NCI-H2196 treated with DMSO at 0.1 percent for 48 hours (cell line): ENCODE data around the gene UBE2QL1.
A peak's percentile ranks its signal among the peaks of the same experiment; 100 is the strongest.

Experiments used
- DNase-seq: peaks from one replicate; lab custom pipeline; 2025; ENCODE audit not compliant: unreplicated experiment; lab: John Stamatoyannopoulos, UW

The UBE2QL1 gene

DNA sequence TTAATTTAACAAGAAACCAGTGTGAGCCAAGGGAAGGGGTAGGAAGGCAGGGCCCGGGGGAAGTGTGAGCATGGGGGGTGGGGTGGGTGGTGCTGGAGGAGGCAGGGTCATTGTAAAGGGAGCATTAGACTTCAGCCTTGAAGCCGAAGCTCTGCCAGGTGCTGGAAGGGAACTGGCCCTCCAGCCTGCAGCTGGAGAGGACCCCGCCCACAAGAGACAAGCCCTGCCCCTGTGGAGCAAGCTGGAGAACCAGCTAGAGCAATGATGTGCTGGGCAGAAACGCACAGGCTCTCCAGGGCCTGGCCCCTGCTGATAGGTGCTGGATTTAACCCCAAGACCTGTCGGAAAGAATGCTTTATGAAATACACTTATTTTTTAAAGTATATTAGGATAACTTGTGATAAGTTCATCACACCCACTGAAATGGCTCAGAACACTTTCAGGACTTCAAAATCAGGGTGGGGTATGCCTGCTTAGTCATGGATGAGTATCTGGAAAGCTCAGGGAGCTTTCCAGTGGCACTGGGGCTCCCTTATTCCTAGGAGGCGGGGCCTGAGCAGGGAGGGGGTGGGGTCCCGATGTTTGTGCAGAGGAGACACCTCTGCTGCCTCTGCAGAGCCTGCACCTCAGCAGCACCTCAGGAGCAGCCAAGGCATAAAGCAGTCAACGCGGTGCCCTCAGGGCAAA is 27.1 kb downstream of the UBE2QL1 start:
- DNase-seq = peak; percentile 42

DNA sequence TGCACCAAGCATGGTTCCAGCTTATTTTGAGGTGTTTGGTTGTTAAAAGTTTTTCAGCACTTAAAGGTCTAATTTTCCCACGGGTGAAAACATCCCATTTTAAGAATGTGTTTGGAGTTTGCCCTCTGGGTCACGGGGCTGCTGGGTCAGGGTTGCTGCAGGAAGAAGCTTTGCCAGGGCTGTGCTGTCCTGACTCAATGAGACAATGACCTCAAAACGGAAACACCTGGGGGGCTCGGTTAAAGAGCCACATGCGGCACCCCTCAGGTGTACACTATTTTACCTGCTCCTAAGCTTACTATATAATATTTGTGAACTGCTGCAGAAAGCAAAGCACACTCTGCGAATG is 27.6 kb downstream of the UBE2QL1 start:
- no peak for DNase-seq

GRCh38 chr5:6478793-6479192 is 30.1 kb downstream of the UBE2QL1 start:
- DNase-seq = no peak

DNA sequence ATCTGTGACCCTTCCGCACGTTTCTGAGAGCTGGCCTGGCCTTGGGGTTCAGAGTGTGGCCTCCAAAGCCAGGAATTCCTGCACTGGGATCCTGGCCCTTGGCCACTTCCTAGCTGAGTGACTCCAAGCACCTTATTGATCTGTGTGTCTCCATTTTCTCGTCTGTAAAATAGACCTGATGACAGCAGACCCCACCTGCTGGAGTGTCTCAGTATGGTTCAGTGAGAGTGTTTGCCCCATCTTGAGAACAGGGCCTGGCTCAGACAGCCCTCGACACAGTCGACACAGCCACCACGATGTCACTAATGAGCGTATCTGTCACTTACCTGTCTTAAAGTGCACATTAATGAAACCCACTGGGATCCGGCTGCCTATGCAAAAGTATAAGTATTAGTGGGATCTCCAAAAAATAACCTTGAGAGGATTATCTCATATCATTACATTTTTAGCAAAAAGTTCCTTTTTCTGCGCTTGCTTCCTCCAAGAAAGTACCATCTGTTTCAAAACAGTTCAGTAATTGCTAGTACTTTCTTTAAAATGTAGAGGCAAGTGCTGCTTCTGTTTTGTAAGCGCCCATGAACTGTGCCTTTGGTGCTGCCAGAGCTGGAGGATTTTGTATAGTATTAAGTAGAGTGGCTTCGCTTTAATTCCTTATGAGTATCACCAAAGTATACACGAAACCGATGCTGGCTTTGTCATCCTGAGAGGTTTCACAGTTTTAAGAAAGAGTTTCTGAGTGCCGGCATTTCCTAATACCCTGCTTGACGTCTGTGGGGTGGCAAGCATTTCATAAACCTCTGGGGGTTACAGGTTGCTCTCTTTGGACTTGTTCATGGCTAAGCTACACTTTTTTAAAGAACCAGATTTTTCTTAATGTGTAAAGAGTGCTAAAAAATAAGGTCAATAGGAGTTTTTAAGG is 31.7 kb downstream of the UBE2QL1 start:
- DNase-seq = no peak

- no peak for DNase-seq
Measured at GRCh38 chr5:6482735-6483134, 34.1 kb downstream of the UBE2QL1 start.

GRCh38 chr5:6483880-6484382 is 35.3 kb downstream of the UBE2QL1 start:
- no peak for DNase-seq

GRCh38 chr5:6484446-6484845 is 35.8 kb downstream of the UBE2QL1 start:
- DNase-seq = no peak

- DNase-seq = no peak
Measured at GRCh38 chr5:6484899-6485298, 36.2 kb downstream of the UBE2QL1 start.

DNA sequence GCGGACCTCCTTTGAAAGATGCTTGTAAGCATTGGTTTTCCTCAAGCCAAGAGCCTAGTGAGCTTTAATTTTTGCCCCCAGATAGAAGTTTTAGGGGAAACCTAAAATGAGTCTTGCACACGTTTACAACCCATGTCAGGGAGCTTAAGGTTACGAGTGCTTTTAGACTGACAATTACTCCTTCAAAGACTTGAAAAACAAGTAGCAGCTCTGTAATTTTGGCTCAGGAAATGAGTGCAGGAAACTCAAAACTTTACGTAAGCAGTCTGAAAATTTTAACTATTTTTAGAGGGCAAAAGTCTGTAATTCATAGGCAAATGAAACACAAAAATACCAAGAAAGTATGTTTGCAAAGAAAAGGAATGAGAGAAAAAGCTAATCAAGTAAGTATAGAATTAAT is 36.8 kb downstream of the UBE2QL1 start:
- no peak for DNase-seq

DNA sequence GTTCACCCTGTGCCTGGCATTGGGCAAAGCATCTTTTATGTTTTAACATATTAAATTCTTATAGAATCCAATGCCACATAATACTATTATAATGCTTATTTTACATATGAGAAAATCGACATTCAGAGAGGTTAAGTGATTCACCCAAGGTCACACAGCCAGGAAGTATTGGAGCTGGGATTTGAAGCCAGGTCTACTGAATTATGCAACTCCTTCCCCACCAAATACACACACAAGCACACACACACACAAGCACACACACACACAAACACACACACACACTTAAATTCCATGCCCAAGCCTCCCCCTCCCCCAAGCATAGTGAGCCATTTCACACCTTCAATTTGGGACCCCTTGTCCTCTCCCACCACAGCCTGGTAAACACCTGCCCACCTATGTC is 37.4 kb downstream of the UBE2QL1 start:
- no peak for DNase-seq

DNA sequence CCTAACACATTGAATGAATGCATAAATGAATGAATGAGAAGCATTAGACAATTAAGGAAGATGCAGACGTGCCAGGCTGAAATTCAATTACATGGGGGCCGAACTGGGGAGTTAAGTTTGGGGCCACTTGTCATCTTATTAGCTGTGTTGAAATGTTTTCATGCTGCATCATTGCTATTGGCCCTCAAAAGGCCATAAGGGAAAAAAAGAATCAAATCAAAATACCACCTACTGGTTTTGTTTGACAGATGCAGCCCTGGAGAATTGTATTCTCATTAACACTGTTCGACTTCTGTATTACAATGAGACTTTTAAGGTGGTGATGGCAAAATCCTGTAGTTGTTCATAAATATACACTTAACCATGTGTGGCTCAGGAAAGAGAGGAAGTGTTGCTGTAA is 38.4 kb downstream of the UBE2QL1 start:
- no peak for DNase-seq

GRCh38 chr5:6488021-6488420 is 39.4 kb downstream of the UBE2QL1 start:
- DNase-seq = no peak

- no peak for DNase-seq
Measured at GRCh38 chr5:6489643-6490185, 41.1 kb downstream of the UBE2QL1 start.

GRCh38 chr5:6490246-6490645 is 41.6 kb downstream of the UBE2QL1 start:
- DNase-seq = no peak

DNA sequence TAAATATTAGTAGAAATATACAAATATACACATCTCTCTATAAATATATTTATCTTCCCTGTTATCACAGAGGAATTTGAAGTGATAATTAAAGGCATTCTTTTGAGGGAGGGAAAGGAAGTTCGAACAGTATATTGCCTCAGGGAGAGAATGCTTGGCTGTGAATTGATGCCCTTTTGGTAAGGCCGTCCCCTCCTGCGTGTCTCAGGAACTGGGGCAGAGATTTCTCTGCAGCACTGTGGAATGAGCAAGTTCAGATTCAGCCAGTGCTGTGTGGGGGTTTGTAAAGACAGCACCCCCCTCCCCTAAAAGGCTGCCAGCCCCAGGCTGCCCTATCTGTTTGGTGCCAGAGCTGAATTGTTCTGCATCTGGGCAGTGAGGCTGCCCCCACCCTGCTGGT is 42.0 kb downstream of the UBE2QL1 start:
- DNase-seq = no peak

- DNase-seq = no peak
Measured at GRCh38 chr5:6491196-6491918, 42.7 kb downstream of the UBE2QL1 start.

- DNase-seq = no peak
Measured at GRCh38 chr5:6491919-6492290, 43.2 kb downstream of the UBE2QL1 start.

DNA sequence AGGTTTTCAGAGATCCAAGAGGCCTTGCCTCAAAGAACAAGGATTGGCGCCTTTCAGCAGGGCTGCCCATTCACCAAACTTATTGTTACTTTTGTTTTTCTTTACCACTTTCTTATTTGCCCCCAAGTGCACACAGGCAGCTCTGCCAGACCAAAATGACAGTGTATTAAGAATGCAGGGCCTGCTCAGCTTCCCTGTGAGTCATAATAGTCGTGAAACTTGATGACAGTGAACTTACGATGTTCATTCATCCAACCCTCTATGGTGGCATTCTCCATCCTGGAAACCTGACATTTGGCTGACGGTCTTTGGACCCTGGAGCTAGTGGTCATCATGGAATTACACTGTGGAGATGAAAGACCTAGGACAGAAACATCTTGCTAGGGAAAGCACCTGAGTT is 44.3 kb downstream of the UBE2QL1 start:
- no peak for DNase-seq

- DNase-seq = no peak
Measured at GRCh38 chr5:6493681-6494454, 45.2 kb downstream of the UBE2QL1 start.

DNA sequence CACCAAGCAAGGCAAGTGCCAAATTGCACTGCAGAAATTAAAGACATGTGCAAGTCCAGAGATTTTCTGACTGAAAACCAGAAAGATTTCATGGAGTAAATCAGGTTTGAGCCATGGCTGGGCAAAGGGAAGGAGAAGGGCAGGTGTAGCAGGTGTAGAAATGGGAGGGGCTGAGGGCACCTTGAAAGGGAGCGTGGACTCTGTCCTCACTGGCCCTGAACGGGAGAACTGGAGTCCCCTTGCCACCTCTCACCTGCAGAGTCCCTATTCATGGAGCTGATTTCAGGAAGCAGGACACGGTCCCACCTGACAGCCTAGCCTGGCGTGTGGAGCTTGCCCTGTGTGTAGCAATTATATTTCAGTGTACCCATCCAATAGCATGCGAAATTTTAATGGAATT is 46.3 kb downstream of the UBE2QL1 start:
- no peak for DNase-seq
